Measurements from ENCODE around the gene BAHD1.
"Not testable (repeated sequence)": the region's sequence is repeated elsewhere in the genome, so short reads cannot be mapped to it uniquely, and the experiment has no call there.

Gene BAHD1

DNA sequence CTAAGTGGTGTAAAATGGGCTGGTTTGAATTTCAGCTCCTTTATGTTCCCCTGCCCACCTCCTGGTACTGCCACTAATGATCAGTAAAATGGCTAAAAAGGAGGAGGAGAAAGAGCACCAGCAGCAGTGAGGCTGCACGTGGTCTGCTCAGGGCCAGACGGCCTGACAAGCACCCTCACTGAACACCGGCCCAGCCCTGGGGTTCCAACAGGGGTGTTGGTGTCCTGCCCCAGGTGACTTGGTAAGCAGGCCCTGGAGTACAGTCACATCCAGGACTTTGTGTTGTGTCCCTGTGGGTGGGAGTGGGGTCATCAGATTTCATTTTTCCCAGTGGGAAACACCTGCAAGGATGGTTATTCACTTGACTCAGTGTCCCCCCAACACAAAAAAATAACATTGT, 5.4 kb downstream of the BAHD1 start:
- DNase-seq: no peak

- DNase-seq: no peak
These were observed 7.6 kb downstream of the BAHD1 start for GRCh38 chr15:40448354-40448753.

- DNase-seq: no peak
These were observed 8.5 kb downstream of the BAHD1 start for GRCh38 chr15:40449275-40449674.

- no peak for DNase-seq
These were observed 9.3 kb downstream of the BAHD1 start for GRCh38 chr15:40450047-40450446.

GRCh38 chr15:40451527-40452158, 10.9 kb downstream of the BAHD1 start:
- DNase-seq: no peak

GRCh38 chr15:40452296-40453090, 11.7 kb downstream of the BAHD1 start:
- no peak for DNase-seq

DNA sequence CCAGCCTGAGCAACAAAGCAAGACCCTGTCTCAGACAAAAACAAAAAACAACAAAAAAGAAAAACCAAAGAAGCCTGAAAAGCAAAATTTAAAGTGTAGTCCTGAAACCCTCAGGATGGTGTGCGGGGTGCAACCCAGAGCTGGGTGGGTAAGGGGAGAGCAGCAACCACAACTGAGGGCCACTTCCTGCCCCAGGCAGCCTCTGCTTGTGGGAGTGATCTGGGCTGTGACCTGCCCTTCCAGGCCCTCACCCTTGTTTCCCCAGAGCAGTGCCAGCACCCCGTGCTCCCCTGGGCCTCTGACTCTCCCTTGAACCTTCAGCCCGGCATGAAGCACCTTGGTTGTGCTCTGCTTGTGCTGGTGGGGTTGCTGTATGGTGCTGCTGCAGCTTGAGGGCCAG, 13.2 kb downstream of the BAHD1 start:
- DNase-seq: not testable (repeated sequence)

DNA sequence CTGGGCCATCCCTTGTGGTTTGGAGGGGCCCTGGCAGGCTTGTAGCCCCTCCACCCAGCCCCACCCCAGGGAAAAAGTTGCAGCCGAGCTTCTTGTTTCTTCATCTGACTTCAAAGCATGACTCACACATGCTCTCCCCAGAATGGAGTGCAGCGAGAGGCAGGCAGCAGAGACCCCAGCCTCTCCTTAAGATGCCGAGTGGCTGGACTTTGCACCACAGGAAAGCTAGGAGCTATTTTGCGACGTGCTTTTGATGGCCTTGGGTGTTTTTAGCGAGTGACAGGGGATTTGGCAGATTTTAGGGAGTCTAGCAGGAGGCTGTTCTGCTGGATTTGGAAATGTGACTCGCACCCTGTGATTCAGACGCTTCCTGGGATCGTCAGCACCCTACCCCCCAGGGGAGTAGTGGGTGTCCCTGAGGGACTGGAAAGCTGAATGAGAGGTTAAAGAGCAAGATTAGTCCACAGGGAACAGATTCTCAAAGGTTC, 14.2 kb downstream of the BAHD1 start:
- no peak for DNase-seq

- DNase-seq: no peak
These were observed 15.6 kb downstream of the BAHD1 start for GRCh38 chr15:40456299-40456712.

DNA sequence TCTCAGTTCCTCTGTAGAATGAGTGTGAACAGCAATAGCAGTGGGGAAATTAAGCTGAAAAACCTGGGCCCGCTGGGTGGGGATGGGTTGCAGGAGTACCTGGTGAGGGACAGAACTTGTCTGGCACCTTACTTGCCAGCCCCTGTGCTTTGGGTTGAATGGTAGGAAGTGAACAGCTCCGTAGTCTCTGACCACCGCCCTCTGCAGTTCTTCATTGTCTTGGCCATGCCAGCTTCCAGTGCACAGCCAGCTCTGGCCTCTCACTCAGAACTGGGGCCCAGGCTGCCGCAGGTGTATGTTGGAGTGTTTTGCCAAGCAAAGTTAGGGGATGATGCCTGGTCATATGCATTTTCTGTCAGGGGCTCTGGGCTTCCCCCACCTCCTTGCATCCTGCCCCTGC, 16.0 kb downstream of the BAHD1 start:
- no peak for DNase-seq

- no peak for DNase-seq
These were observed 18.0 kb downstream of the BAHD1 start for GRCh38 chr15:40458495-40459371.

DNA sequence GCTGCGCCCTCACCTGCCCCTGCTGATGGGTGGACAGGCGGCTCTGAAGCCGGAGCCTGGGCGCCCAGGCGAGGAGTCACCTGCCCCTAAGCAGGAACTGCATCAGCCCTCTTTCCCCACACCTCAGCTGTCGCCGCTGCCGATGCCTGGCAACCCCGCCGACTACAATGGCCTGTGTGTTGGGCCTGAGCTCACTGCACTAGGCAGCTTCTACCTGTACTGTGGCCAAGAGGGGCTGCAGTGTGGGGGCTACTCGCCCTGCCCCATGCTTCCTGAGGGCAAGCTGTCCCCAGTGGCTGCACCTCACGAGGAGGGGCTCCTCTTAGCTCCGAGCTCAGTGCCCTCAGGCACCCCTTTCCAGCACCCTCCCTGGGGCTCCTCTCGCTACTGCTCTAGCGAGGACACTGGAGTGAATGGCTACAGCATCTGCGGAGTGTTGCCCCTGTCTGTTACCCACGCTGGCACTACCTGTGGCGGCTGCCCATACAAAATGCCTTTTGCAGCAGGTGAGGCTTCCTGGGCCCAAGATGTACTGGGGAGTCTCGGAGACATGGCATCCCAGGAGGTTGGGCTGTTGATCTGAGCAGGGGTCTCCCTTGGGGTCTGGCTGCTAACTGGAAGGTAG, 18.8 kb downstream of the BAHD1 start:
- DNase-seq: no peak

- DNase-seq: no peak
These were observed 19.7 kb downstream of the BAHD1 start for GRCh38 chr15:40460404-40460803.

GRCh38 chr15:40461958-40462357, 21.2 kb downstream of the BAHD1 start:
- no peak for DNase-seq

DNA sequence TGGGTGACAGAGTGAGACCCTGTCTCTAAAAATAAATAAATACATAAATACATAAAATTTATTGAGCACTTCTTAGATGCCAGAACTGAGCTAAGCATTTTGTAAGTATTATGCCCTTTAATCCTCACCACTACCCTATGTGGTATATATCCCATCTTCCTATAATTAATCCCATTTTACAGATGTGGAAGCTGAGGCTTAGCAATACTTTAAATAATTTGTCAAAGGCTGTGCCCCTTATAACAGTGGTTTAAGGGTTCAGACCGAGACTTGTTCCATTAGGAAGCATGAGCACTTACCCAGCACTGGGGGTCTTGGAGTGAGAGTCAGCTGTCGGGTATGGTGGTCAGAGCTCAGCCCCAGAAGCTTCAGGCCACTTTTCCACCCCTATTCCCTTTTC, 22.5 kb downstream of the BAHD1 start:
- no peak for DNase-seq

DNA sequence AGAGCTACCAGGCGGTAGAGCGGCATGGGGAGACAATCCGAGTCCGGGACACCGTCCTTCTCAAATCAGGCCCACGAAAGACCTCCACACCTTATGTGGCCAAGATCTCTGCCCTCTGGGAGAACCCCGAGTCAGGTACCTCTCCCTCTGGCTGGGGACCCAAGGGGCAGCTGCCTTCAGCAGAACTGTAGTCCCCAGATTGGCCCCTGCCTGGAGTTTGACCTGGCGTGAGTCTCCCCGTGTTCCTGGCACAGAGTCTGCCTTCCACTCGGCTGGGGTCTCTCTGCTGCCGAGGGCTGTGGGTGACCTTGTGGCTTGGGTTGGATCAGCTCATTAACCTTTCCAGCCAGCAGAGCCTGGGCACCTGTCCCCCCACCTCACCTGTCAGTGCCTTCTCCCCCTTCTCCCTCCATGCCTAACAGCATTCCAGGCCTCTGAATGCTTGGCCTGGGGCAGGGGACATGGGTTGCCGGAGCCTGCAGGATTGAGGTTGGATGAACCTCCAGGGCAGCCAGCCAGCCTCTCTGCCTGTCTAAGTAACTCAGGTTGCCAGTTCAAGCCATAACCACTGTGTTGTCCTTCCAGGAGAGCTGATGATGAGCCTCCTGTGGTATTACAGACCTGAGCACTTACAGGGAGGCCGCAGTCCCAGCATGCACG, 23.3 kb downstream of the BAHD1 start:
- DNase-seq: no peak

- no peak for DNase-seq
These were observed 23.9 kb downstream of the BAHD1 start for GRCh38 chr15:40464595-40465185.

DNA sequence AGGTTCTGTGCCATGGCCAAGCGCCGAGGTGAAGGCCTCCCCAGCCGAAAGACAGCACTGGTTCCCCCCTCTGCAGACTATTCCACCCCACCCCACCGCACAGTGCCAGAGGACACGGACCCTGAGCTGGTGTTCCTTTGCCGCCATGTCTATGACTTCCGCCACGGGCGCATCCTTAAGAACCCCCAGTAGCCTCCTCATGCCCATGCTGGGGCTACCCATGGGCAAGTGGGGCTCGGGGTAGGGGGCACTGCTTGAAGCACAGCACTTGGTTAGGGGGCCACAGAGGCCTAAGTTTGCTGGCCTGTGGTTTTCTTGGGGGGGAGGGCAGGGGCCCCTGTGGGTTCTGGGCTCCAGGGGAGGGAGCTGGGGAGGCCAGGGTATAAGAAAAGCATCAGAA, 25.2 kb downstream of the BAHD1 start:
- DNase-seq: no peak

- no peak for DNase-seq
These were observed 25.9 kb downstream of the BAHD1 start for GRCh38 chr15:40466426-40467260.

DNA sequence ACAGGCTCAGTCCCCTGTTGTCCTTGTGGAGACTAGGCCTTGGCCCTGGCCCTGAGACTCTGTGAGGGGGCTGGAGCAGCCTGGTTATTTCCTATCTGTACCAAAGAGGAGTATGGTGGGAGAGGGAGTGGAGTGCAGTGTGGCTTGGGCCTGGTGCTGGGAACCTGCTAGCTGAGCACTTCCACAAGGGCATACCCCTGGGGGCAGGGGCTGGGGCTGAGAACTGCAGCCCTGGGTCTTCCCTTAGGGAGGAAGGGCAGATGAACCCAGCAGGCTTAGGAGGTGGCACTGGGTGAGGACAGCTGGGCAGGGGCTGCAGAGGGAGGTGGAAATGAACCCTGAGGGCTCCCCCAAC, 26.5 kb downstream of the BAHD1 start:
- no peak for DNase-seq

- no peak for DNase-seq
These were observed 28.2 kb downstream of the BAHD1 start for GRCh38 chr15:40468898-40469331.
